Panc1 (cell line): ENCODE measurements around the gene ALG14.

ENCODE experiments used
- POLR2AphosphoS5 ChIP-seq: IDR thresholded peaks from 2 replicates; pipeline ENCODE4 v1.6.1; 2012; ENCODE audit warnings: mild to moderate bottlenecking, low read depth, low read length, moderate library complexity
- SIN3A ChIP-seq: IDR thresholded peaks from 2 replicates; pipeline ENCODE4 v1.6.1; 2012; ENCODE audit warnings: low read depth, mild to moderate bottlenecking, low read length, moderate library complexity, borderline replicate concordance; ENCODE audit not compliant: insufficient read depth
- TCF7L2 ChIP-seq: IDR thresholded peaks from 2 replicates; pipeline ENCODE4 v1.6.1; 2011; ENCODE audit warnings: mild to moderate bottlenecking, low read depth, low read length, inconsistent platforms
- TF ChIP-seq, protein P1 (sequence below): fragments of 450-650 bp; IDR thresholded peaks from 2 replicates; pipeline ENCODE4 v1.5.1; 2017; ENCODE audit warnings: mild to moderate bottlenecking
- TF ChIP-seq, protein P2 (sequence below), 2 experiments: IDR thresholded peaks; 2 replicates each; pipeline ENCODE4 v1.6.1; 2011 to 2012; ENCODE audit warnings: low read depth in 2 of 2, control low read depth in 1 of 2, low read length in 1 of 2, mild to moderate bottlenecking in 1 of 2, moderate library complexity in 1 of 2; ENCODE audit not compliant: insufficient read depth in 1 of 2

DNA sequence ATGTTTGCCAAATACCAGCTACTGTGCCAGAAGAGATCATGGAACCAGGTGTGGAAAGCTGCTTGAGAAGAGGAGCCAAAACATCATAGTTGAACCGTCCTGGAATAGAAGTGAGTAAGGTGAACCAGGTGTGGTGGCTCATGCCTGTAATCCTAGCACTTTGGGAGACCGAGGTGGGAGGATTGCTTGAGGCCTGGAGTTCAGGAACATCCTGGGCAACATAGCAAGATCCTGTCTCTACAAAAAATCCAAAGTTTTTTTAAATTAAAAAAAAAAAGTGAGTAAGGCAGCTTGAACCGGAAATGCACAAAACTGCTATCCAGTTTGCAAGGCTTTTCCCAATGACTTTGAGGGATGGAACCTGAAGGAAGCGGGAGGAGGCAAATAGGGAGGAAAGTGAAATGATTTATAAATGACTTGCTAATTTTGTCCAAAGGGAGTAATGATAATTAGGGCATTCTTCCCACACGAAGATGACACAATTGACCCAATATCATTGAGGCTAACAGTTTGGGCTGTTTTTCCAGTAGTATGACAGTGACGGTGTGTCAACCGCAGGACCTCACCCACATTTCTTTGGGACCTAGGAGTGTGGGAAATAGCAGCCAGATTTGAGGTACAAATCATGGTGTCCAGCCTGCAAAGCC is 144.3 kb downstream of the ALG14 start:
- TF ChIP-seq, protein P1, sequence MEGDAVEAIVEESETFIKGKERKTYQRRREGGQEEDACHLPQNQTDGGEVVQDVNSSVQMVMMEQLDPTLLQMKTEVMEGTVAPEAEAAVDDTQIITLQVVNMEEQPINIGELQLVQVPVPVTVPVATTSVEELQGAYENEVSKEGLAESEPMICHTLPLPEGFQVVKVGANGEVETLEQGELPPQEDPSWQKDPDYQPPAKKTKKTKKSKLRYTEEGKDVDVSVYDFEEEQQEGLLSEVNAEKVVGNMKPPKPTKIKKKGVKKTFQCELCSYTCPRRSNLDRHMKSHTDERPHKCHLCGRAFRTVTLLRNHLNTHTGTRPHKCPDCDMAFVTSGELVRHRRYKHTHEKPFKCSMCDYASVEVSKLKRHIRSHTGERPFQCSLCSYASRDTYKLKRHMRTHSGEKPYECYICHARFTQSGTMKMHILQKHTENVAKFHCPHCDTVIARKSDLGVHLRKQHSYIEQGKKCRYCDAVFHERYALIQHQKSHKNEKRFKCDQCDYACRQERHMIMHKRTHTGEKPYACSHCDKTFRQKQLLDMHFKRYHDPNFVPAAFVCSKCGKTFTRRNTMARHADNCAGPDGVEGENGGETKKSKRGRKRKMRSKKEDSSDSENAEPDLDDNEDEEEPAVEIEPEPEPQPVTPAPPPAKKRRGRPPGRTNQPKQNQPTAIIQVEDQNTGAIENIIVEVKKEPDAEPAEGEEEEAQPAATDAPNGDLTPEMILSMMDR: no peak
- TF ChIP-seq, protein P2, sequence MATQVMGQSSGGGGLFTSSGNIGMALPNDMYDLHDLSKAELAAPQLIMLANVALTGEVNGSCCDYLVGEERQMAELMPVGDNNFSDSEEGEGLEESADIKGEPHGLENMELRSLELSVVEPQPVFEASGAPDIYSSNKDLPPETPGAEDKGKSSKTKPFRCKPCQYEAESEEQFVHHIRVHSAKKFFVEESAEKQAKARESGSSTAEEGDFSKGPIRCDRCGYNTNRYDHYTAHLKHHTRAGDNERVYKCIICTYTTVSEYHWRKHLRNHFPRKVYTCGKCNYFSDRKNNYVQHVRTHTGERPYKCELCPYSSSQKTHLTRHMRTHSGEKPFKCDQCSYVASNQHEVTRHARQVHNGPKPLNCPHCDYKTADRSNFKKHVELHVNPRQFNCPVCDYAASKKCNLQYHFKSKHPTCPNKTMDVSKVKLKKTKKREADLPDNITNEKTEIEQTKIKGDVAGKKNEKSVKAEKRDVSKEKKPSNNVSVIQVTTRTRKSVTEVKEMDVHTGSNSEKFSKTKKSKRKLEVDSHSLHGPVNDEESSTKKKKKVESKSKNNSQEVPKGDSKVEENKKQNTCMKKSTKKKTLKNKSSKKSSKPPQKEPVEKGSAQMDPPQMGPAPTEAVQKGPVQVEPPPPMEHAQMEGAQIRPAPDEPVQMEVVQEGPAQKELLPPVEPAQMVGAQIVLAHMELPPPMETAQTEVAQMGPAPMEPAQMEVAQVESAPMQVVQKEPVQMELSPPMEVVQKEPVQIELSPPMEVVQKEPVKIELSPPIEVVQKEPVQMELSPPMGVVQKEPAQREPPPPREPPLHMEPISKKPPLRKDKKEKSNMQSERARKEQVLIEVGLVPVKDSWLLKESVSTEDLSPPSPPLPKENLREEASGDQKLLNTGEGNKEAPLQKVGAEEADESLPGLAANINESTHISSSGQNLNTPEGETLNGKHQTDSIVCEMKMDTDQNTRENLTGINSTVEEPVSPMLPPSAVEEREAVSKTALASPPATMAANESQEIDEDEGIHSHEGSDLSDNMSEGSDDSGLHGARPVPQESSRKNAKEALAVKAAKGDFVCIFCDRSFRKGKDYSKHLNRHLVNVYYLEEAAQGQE (IDR thresholded peaks at IDR 0.05; ENCODE audit: insufficient read depth in 1 of 2, low read depth in 2 of 2, low read length in 1 of 2): no peak
- no peak for TF ChIP-seq POLR2AphosphoS5
- no peak for TF ChIP-seq SIN3A
- TF ChIP-seq TCF7L2: no peak
